CD14-positive monocyte (primary cell): ENCODE results near the gene CYP2W1. TPM values are rescaled to one million over a fixed set of nuclear protein-coding genes. Genes with fewer than 3 reads are reported as not detected.

Experiments
- DNase-seq, 3 donors: peaks; one replicate each; pipeline ENCODE4 v3.0.0-alpha.2; 2011 to 2022
- H2AFZ ChIP-seq: 2 replicates; pipeline ENCODE4 v1.6.0; 2012; ENCODE audit warnings: mild to moderate bottlenecking, low read depth, low read length, inconsistent platforms; ENCODE audit not compliant: insufficient read depth, poor library complexity, severe bottlenecking
- H3K27ac ChIP-seq, 2 donors: 1 replicate in 1 of 2; 2 replicates in 1 of 2; pipeline ENCODE4 v1.5.1; 2012 to 2013; ENCODE audit warnings: low read length in 2 of 2, control low read depth in 1 of 2, inconsistent platforms in 1 of 2, low read depth in 1 of 2, mild to moderate bottlenecking in 1 of 2
- H3K27me3 ChIP-seq, 2 donors: one replicate each; pipeline versions ENCODE4 v1.6.0 to v1.6.1; 2011 to 2013; ENCODE audit warnings: low read length in 2 of 2; ENCODE audit not compliant: control insufficient read depth in 2 of 2, insufficient read depth in 2 of 2
- H3K36me3 ChIP-seq, 2 donors: replicated peaks in 1 of 2; 1 replicate in 1 of 2; 2 replicates in 1 of 2; pipeline versions ENCODE4 v1.5.1 to v1.6.1; 2012 to 2013; ENCODE audit warnings: low read length in 2 of 2, control low read depth in 1 of 2, inconsistent platforms in 1 of 2, mild to moderate bottlenecking in 1 of 2; ENCODE audit not compliant: insufficient read depth in 2 of 2, control insufficient read depth in 1 of 2
- H3K4me1 ChIP-seq, 2 donors: 1 replicate in 1 of 2; 2 replicates in 1 of 2; pipeline versions ENCODE4 v1.5.1 to v1.6.1; 2012 to 2013; ENCODE audit warnings: low read length in 2 of 2, control low read depth in 1 of 2, inconsistent platforms in 1 of 2, mild to moderate bottlenecking in 1 of 2, moderate library complexity in 1 of 2; ENCODE audit not compliant: insufficient read depth in 2 of 2, control insufficient read depth in 1 of 2
- H3K4me2 ChIP-seq: replicated peaks from 2 replicates; pipeline ENCODE3; 2012; ENCODE audit warnings: low read length, moderate library complexity, mild to moderate bottlenecking; ENCODE audit not compliant: poor library complexity, severe bottlenecking; ENCODE audit errors: extremely low read depth
- H3K4me3 ChIP-seq, 3 experiments: fragments of 200-600 bp in 1 of 3; sonication (generic) in 1 of 3; replicated peaks in 1 of 3; 1 replicate in 2 of 3; 2 replicates in 1 of 3; pipeline ENCODE4 v1.5.1; 2011 to 2013; ENCODE audit warnings: low read length in 3 of 3, mild to moderate bottlenecking in 3 of 3, control low read depth in 2 of 3, low read depth in 2 of 3, inconsistent platforms in 1 of 3, moderate library complexity in 1 of 3
- H3K79me2 ChIP-seq: 2 replicates; pipeline ENCODE4 v1.6.0; 2012; ENCODE audit warnings: mild to moderate bottlenecking, control low read depth, inconsistent platforms, low read length, moderate library complexity; ENCODE audit not compliant: insufficient read depth
- H3K9ac ChIP-seq: 2 replicates; pipeline ENCODE4 v1.6.0; 2017; ENCODE audit warnings: low read length, mild to moderate bottlenecking; ENCODE audit not compliant: insufficient read depth, poor library complexity, severe bottlenecking
- H3K9me3 ChIP-seq, 2 donors: replicated peaks in 1 of 2; 1 replicate in 1 of 2; 2 replicates in 1 of 2; pipeline versions ENCODE4 v1.5.1 to v1.6.1; 2012 to 2013; ENCODE audit warnings: low read length in 2 of 2, control low read depth in 1 of 2; ENCODE audit not compliant: control insufficient read depth in 1 of 2, insufficient read depth in 1 of 2
- H4K20me1 ChIP-seq: 2 replicates; pipeline ENCODE4 v1.6.0; 2012; ENCODE audit warnings: mild to moderate bottlenecking, low read length, control low read depth, moderate library complexity; ENCODE audit not compliant: insufficient read depth
- H3K27ac Mint-ChIP-seq, 7 donors: one replicate each; pipeline ENCODE4 v1.8.0; 2020; ENCODE audit warnings: mild to moderate bottlenecking in 7 of 7, mixed read lengths in 7 of 7, moderate library complexity in 6 of 7, inconsistent platforms in 2 of 7
- H3K27me3 Mint-ChIP-seq, 3 donors: one replicate each; pipeline ENCODE4 v1.8.0; 2021 to 2022; ENCODE audit warnings: low read depth in 3 of 3, mild to moderate bottlenecking in 3 of 3, mixed read lengths in 3 of 3, moderate library complexity in 3 of 3, inconsistent platforms in 1 of 3
- H3K36me3 Mint-ChIP-seq, 2 donors: one replicate each; pipeline ENCODE4 v1.8.0; 2020; ENCODE audit warnings: mixed read lengths in 2 of 2, inconsistent platforms in 1 of 2, mild to moderate bottlenecking in 1 of 2
- H3K4me1 Mint-ChIP-seq: one replicate; pipeline ENCODE4 v1.8.0; 2020; ENCODE audit warnings: mild to moderate bottlenecking, mixed read lengths
- H3K4me3 Mint-ChIP-seq, 2 donors: one replicate each; pipeline ENCODE4 v1.8.0; 2020; ENCODE audit warnings: mild to moderate bottlenecking in 2 of 2, mixed read lengths in 2 of 2, moderate library complexity in 1 of 2
- H3K9me3 Mint-ChIP-seq, 7 donors: one replicate each; pipeline ENCODE4 v1.8.0; 2020 to 2022; ENCODE audit warnings: mixed read lengths in 7 of 7, mild to moderate bottlenecking in 6 of 7, moderate library complexity in 6 of 7, inconsistent platforms in 2 of 7
- CTCF ChIP-seq: fragments of 200-600 bp; IDR thresholded peaks from one replicate; pipeline ENCODE4 v1.8.0; 2022; ENCODE audit warnings: antibody characterized with exemption, mild to moderate bottlenecking
- WGBS: methylation state at CpG from one replicate; pipeline ENCODE4 v1.1.5; 2013; ENCODE audit warnings: missing lambda C conversion rate; ENCODE audit not compliant: insufficient coverage; 5-methylcytosine and 5-hydroxymethylcytosine counted together
- intact Hi-C, 2 donors: fragments of 100-400 bp; cut with micrococcal nuclease; formaldehyde crosslinking; loops; one replicate each; pipeline versions ENCODE4 v1.15.0 to v1.15.1; 2023
- polyA plus RNA-seq, 3 donors: library from polyadenylated mRNA; depleted of rRNA in 1 of 3; unstranded in 2 of 3; stranded (reverse) in 1 of 3; fragments of 300-500 nt in 2 of 3; fragments of >200 nt in 1 of 3; fragmentation: Illumina TruSeq in 2 of 3; gene quantifications; 1 replicate in 2 of 3; 2 replicates in 1 of 3; pipeline ENCODE4 v1.2.3, GENCODE V29; 2012 to 2021

CYP2W1 gene
- polyA plus RNA-seq, 3 donors: not detected

GRCh38 chr7:1022801-1023465 lies 40.0 kb downstream of the CYP2W1 start:
- peaks cover 28 to 42% (median 32%) of the 10 kb centered on the region in 7 donors for H3K9me3 Mint-ChIP-seq
- Histone ChIP-seq H3K9ac (no peak overlapping the region), H3K4me1 (peaks cover 28 to 42% of the 10 kb centered on the region in 2 donors), H3K36me3 (peaks cover 9 to 31% of the 10 kb centered on the region in 2 donors), H3K9me3 (peaks cover 20 to 36% of the 10 kb centered on the region in 2 donors), H3K79me2 (peaks cover 43% of the 10 kb centered on the region), H3K4me2 (no peak overlapping the region), H3K27me3 (no peaks in the 10 kb centered on the region), H3K4me3 (no peak overlapping the region), H4K20me1 (peaks cover 70% of the 10 kb centered on the region), H3K27ac (no peak overlapping the region), H2AFZ (no peak overlapping the region)
- H3K4me3 Mint-ChIP-seq: no peak overlapping the region
- H3K27ac Mint-ChIP-seq: peak overlapping the region in 2 of 7 donors; percentile 41 to 45
- peaks cover 2 to 4% (median 4%) of the 10 kb centered on the region in 3 donors for H3K27me3 Mint-ChIP-seq
- peaks cover 27% of the 10 kb centered on the region for H3K4me1 Mint-ChIP-seq
- intact Hi-C loops: no loop called here
- 95% methylated on average over 41 of the region's 45 CpGs for WGBS
- DNase-seq: no peak
- peaks cover 31 to 62% of the 10 kb centered on the region in 2 donors for H3K36me3 Mint-ChIP-seq
- TF ChIP-seq CTCF: no peak

- Mint-ChIP-seq H3K4me1 (peaks cover 33% of the 10 kb centered on the region), H3K4me3 (peak overlapping the region in 1 of 2 donors; percentile 42), H3K27ac (peak overlapping the region in 2 of 7 donors; percentile 23 to 60), H3K36me3 (peaks cover 26 to 55% of the 10 kb centered on the region in 2 donors), H3K9me3 (peaks cover 27 to 35% (median 31%) of the 10 kb centered on the region in 7 donors), H3K27me3 (peaks cover 2 to 4% (median 4%) of the 10 kb centered on the region in 3 donors)
- Histone ChIP-seq H3K27me3 (no peaks in the 10 kb centered on the region), H3K4me2 (peak overlapping the region; percentile 33), H3K36me3 (peaks cover 9 to 31% of the 10 kb centered on the region in 2 donors), H3K4me3 (no peak overlapping the region), H2AFZ (no peak overlapping the region), H4K20me1 (peaks cover 69% of the 10 kb centered on the region), H3K4me1 (peaks cover 36 to 54% of the 10 kb centered on the region in 2 donors), H3K9me3 (peaks cover 20 to 36% of the 10 kb centered on the region in 2 donors), H3K9ac (peak overlapping the region; percentile 6), H3K27ac (peak overlapping the region; percentile 0 to 7), H3K79me2 (peaks cover 44% of the 10 kb centered on the region)
- TF ChIP-seq CTCF: no peak
- WGBS: 54% methylated on average over 10 of the region's 15 CpGs
- peak; percentile 9 to 20 (median 17) for DNase-seq
- intact Hi-C loops: no loop called here
These were observed 41.4 kb downstream of the CYP2W1 start for GRCh38 chr7:1024331-1024841.
